ENCODE measurements around the gene MCOLN2.

The MCOLN2 gene

GRCh38 chr1:84982395-84982794, 14.5 kb downstream of the MCOLN2 start:
- DNase-seq = no peak

DNA sequence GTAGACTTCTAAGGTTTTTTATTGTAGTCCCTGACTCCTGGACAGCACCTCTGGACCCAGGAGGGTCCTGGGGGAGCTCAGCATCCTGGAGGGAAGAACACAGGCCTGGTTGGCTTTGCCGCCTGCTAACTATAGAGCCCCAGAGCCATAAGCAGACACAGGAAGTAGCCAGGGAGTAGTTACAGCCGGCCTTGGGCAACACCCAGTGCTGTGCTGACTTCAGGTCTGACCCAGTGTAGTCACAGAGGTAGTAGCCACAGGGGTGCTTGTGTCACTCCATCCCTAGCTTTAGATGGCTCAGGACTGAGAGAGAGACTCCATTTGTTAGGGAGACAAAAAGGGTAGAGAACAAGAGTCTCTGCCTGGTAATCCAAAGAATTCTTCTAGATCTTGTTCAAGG, 21.9 kb downstream of the MCOLN2 start:
- no peak for DNase-seq

DNA sequence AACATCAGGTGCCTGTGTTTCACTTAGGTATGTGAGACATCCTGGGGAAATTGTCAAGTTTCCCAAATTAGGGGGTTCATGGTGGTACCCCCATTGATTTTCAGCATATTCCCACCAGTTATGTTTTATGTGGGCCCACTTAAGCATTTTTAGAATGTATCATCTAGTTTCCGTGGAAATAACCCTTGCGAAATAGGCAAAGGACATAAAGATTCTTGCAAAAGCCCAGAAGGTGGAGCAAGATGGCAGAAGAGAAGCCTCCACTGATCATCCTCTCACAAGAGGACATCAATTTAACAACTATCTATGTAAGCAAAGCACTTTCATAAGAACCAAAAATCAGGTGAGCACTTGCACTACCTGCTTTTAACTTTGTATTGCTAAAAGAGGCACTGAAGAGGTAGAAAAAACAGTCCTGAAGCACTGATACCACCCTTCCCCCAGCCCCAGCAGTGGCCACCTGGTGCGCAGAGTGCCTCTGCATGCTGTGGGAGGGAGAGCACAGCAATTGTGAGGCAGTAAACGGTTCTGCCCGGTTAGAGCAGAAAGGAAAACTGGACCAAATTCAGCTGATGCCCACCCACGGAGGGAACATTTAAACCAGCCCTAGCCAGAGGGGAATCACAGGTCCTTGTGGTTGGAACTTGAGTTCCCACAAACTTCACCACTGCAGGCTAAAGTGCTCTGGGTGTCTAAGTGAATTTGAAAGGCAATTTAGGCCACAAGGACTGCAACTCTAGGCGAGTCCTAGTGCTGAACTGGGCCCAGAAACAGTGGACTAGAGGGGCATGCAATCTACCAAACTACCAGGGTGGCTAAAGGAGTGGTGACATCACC, 23.2 kb downstream of the MCOLN2 start:
- DNase-seq = no peak

- no peak for DNase-seq
Observed at GRCh38 chr1:84972377-84972987, 24.4 kb downstream of the MCOLN2 start.

- DNase-seq = no peak
Observed at GRCh38 chr1:84971957-84972356, 25.0 kb downstream of the MCOLN2 start.

DNA sequence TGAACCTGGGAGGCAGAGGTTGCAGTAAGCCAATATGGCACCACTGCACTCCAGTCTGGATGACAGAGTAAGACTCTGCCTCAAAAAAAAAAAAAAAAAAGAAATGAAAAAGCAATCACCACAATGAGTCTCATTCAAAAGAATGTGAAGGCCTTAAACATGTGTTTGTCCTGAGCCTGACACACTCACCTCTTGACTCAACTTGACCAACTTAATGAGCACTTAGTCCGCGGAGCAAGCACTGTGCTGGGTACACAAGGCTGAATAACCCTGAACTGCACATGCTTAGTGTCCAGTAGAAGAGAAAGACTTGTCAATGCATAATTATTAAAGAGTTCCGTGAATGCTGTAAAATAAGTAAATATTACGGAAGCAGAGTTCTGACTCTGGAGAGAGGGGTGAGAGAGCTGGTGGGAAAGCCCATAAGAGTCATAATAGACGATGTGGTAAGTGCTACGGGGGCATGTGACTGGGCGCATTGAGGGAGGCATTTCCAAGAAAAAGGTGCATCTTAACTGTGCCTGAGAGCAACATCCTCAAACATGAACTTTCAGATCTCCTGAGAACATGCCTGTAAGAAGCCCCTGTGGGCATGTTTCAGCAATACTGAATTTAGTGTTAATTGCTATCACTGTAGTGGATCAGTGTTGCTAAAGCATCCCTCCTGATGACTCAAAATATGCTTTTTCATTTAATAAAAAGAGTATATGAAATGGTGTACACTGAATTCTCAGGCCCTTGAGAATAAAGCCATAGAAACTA, 27.2 kb downstream of the MCOLN2 start:
- peak; percentile 18 to 24 for DNase-seq

- no peak for DNase-seq
Observed at GRCh38 chr1:84968865-84969264, 28.0 kb downstream of the MCOLN2 start.

DNA sequence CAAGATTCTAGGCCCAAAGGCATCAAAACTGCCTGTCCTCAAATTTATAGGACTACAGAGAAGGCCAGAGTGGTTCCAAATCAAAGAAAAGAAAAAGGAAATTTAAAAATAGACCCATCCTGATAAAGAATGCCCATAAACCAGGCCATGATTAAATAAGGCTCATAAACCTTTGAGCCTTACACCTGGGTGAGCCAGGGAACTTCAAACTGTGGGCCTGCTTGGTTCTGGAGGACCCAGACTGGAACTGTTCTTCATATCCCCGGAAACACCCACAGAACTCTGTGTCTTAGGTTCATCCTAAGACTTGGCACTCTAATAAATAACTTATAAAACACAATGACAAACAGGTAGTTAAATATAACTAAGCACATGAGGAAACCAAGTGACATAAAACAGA, 28.8 kb downstream of the MCOLN2 start:
- no peak for DNase-seq

GRCh38 chr1:84967666-84968065, 29.2 kb downstream of the MCOLN2 start:
- no peak for DNase-seq

DNA sequence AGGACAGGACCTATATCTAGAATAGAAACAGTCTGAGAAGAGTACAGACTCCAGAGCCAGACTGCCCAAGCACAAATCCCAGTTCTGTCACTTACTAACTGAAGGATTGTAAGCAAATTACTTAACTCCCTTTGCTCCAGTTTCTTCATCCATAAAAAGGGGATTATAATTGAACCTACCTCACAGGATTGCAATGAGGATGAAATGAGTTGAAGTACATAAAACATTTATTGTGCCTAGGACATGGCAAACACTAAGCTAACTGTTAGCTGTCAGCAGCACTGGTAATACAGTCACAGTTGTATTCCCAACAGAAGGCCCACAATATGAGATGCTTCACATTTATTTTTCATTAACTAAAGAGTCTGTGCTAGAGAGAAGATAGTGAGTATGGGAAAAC, 33.9 kb downstream of the MCOLN2 start:
- no peak for DNase-seq

- DNase-seq = no peak
Observed at GRCh38 chr1:84961316-84961715, 35.6 kb downstream of the MCOLN2 start.

DNA sequence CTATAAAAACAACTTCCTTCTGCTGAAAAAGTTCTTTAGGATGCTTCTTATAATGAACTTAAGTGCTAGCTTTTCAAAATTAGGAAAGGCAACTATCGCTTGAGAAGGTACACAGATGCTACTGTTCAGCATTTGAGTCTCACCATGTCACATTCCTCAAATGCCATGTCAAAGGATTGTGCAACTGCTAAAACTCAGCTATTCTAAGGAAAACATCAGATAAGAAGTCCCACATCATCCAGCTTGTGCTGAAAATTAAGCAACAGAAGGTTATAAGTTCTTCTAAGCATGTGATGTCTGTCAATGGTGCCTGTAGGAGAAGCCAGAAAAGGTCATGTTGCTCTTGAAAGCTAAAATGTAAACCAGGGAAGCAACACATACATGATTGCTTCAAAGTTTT, 36.5 kb downstream of the MCOLN2 start:
- no peak for DNase-seq

DNA sequence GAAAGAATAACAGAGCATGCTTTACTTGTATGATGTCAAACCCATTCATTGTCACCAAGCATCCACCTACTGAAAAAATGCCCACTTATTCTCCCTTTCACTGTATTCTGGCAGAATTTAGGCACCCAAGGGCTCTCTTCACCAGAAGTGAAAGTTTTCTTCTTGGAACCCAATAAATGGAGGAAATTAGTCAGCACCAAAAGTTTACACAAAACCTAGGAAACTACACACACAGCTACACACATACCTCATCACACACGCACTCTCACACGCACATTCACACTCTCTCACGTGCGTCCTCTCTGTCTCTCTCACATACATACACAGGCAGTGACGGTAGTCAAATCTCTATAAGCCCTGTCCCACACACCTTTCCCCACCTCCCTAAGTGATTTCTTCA, 37.6 kb downstream of the MCOLN2 start:
- peak in 1 of 2 donors; percentile 24 for DNase-seq

DNA sequence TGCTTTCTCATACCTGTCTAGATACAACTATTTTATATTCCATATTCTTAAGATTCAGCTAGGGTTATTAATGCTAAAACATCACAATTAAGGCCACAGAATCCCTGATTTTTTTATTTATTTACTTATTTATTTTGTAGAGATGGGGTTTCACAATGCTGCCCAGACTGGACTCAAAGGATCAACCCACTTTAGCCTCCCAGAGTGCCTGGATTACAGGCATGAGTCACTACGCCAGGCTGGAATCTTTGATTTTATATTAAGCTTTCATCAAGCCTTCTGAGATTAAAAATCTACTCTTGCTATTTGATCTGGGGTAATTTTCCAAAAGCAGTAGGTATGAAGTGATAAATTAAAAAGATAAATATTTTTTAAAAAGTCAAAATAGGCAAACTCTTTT, 38.9 kb downstream of the MCOLN2 start:
- DNase-seq = no peak

DNA sequence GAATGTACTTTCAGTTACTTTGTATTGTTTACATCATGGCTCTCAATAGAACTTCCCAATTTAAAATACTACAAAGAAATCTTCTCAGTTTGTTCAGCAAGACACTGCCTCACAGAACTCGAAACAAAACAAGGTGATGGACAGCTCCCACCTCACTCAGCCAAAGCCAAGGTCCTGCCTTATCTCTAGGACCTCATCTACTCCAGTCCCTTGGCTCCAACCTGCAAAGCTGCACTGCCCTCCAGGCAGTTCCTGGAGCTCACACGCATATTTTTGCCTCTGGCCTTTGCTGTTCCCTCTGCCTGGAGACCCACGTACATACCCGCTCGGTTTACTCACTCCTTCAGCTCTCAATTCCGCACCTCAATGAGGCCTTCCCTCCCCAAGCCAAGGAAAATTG, 40.3 kb downstream of the MCOLN2 start:
- DNase-seq = no peak

DNA sequence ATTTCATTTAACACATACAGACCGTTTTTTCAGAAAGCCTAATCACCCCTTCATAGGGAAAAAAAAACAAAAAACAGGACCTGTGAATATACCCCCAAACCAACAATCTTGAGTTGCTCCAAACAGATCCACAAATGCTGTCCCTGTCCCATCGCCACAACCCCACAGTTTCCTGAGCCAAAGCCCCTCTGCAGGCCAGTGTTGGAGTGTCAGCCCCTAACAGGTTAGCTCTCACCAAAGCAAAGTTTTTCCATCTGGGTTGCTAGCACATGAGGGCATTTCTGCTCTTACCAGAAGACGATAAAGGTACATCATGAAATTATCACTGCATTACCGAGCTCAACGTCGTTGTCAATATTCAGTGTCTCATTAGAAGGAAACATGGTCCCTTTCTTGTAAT, 40.8 kb downstream of the MCOLN2 start:
- no peak for DNase-seq

- DNase-seq = no peak
Observed at GRCh38 chr1:84949664-84950063, 47.2 kb downstream of the MCOLN2 start.

- no peak for DNase-seq
Observed at GRCh38 chr1:84947536-84948410, 49.1 kb downstream of the MCOLN2 start.

- no peak for DNase-seq
Observed at GRCh38 chr1:84946631-84947030, 50.3 kb downstream of the MCOLN2 start.

GRCh38 chr1:84944767-84945486, 52.0 kb downstream of the MCOLN2 start:
- peak; percentile 65 to 71 for DNase-seq

- DNase-seq = no peak
Observed at GRCh38 chr1:84941843-84942242, 55.1 kb downstream of the MCOLN2 start.

GRCh38 chr1:84940481-84940880, 56.4 kb downstream of the MCOLN2 start:
- DNase-seq = no peak
